Measurements from ENCODE around the gene SLC1A2.

The SLC1A2 gene

DNA sequence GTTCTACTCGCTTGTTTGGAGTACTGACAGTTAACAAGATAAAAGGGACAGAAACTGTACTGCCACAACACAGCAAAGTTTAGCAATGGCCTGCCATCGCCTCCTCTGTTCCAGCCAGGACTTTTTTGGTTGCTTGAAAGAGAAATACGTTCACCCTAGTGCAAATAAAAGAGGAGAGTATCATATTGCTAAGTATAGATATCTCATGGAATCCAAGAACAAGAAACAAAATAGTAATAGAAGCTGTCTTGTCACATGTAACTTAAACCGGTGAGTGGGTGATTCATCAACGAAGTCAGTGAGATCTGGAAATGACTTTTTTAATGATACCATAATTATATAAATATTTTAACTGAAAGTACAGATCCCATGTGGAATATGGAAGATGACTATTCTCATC is 35.4 kb downstream of the SLC1A2 start:
- no peaks in the 10 kb centered on the region for H3K27me3 ChIP-seq (ENCODE audit: insufficient read depth, low read length)
- H3K9ac ChIP-seq (ENCODE audit: low read length), result no peak overlapping the region
- no peaks in the 10 kb centered on the region for H3K79me2 ChIP-seq (ENCODE audit: control insufficient read depth, insufficient read depth, low read length, poor library complexity)
- H4K8ac ChIP-seq (ENCODE audit: low read depth, low read length), result no peak overlapping the region
- no peaks in the 10 kb centered on the region for H3K36me3 ChIP-seq (ENCODE audit: control insufficient read depth in 1 of 2, insufficient read depth in 2 of 2, low read length in 2 of 2)
- no peaks in the 10 kb centered on the region for H3K4me1 ChIP-seq (ENCODE audit: control insufficient read depth in 1 of 2, insufficient read depth in 2 of 2, low read length in 2 of 2)
- H3K18ac ChIP-seq (ENCODE audit: low read length), result no peak overlapping the region
- no peak overlapping the region for H2BK12ac ChIP-seq (ENCODE audit: low read length)
- no peak overlapping the region for H4K91ac ChIP-seq (ENCODE audit: low read depth, low read length)
- no peaks in the 10 kb centered on the region for H3K9me3 ChIP-seq (ENCODE audit: insufficient read depth, low read depth, low read length)
- no peak overlapping the region for H3K23ac ChIP-seq (ENCODE audit: low read length)
- H2AFZ ChIP-seq (ENCODE audit: insufficient read depth, low read length, poor library complexity), result no peak overlapping the region
- H3K79me1 ChIP-seq (ENCODE audit: low read length), result no peaks in the 10 kb centered on the region
- H2BK5ac ChIP-seq (ENCODE audit: low read depth, low read length, poor library complexity), result no peak overlapping the region
- H4K12ac ChIP-seq (ENCODE audit: low read depth, low read length), result no peak overlapping the region
- H3K4ac ChIP-seq (ENCODE audit: low read depth, low read length), result no peak overlapping the region
- no CpG with 5 or more reads among the region's 5 CpGs for WGBS (ENCODE audit: extremely low coverage, insufficient coverage, insufficient read length)
- no peak overlapping the region for H3K27ac ChIP-seq (ENCODE audit: low read depth, low read length)
- H3K4me3 ChIP-seq (ENCODE audit: low read depth, low read length), result no peak overlapping the region
- no peak overlapping the region for H3K4me2 ChIP-seq (ENCODE audit: low read length)
- H3K14ac ChIP-seq (ENCODE audit: low read length), result no peak overlapping the region
- no peak overlapping the region for H2BK120ac ChIP-seq (ENCODE audit: insufficient read depth, low read length, poor library complexity)
- no peak for DNase-seq
- no peak overlapping the region for H2AK5ac ChIP-seq (ENCODE audit: low read length)

DNA sequence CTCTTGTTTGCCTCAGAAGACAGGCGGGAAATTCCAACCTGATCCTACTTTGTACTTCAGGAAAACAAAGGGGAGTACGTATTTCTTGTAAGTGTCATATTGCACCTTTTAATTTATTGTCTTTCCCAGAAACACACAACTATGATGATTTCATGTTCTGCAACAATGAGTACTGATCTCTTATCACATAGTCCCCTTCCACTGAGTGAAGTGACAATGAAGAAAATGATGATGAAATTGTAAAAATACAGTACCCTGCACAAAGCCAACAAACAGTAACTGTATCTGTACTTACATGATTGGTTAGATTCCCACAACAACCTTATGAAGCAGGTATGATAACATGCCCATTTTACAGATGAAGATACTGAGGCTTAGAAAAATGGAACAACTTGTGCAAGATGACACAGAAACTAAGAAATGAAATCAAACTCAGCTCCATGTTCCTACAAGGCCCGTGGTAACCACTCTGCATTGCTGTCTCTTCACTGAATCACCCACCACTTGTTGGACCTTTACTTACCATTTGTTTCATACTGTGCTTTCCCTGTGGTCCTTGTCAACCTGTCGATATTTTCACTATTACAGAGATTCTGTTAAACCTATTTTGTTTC is 37.5 kb downstream of the SLC1A2 start:
- no peak overlapping the region for H3K27ac ChIP-seq (ENCODE audit: low read depth, low read length)
- no peak overlapping the region for H4K8ac ChIP-seq (ENCODE audit: low read depth, low read length)
- no peaks in the 10 kb centered on the region for H3K79me1 ChIP-seq (ENCODE audit: low read length)
- no peak overlapping the region for H2AK5ac ChIP-seq (ENCODE audit: low read length)
- H4K91ac ChIP-seq (ENCODE audit: low read depth, low read length), result no peak overlapping the region
- no peak overlapping the region for H2BK12ac ChIP-seq (ENCODE audit: low read length)
- H3K79me2 ChIP-seq (ENCODE audit: control insufficient read depth, insufficient read depth, low read length, poor library complexity), result no peaks in the 10 kb centered on the region
- no peaks in the 10 kb centered on the region for H3K9me3 ChIP-seq (ENCODE audit: insufficient read depth, low read depth, low read length)
- H2BK5ac ChIP-seq (ENCODE audit: low read depth, low read length, poor library complexity), result no peak overlapping the region
- H3K23ac ChIP-seq (ENCODE audit: low read length), result no peak overlapping the region
- H3K18ac ChIP-seq (ENCODE audit: low read length), result no peak overlapping the region
- WGBS (ENCODE audit: extremely low coverage, insufficient coverage, insufficient read length), result no CpG with 5 or more reads among the region's 4 CpGs
- no peak for DNase-seq
- H3K4me3 ChIP-seq (ENCODE audit: low read depth, low read length), result no peak overlapping the region
- H3K4me1 ChIP-seq (ENCODE audit: control insufficient read depth in 1 of 2, insufficient read depth in 2 of 2, low read length in 2 of 2), result no peaks in the 10 kb centered on the region
- no peak overlapping the region for H3K14ac ChIP-seq (ENCODE audit: low read length)
- H4K12ac ChIP-seq (ENCODE audit: low read depth, low read length), result no peak overlapping the region
- H3K4me2 ChIP-seq (ENCODE audit: low read length), result no peak overlapping the region
- no peak overlapping the region for H3K4ac ChIP-seq (ENCODE audit: low read depth, low read length)
- H2BK120ac ChIP-seq (ENCODE audit: insufficient read depth, low read length, poor library complexity), result no peak overlapping the region
- no peak overlapping the region for H3K9ac ChIP-seq (ENCODE audit: low read length)
- H2AFZ ChIP-seq (ENCODE audit: insufficient read depth, low read length, poor library complexity), result no peak overlapping the region
- no peaks in the 10 kb centered on the region for H3K27me3 ChIP-seq (ENCODE audit: insufficient read depth, low read length)
- no peaks in the 10 kb centered on the region for H3K36me3 ChIP-seq (ENCODE audit: control insufficient read depth in 1 of 2, insufficient read depth in 2 of 2, low read length in 2 of 2)

DNA sequence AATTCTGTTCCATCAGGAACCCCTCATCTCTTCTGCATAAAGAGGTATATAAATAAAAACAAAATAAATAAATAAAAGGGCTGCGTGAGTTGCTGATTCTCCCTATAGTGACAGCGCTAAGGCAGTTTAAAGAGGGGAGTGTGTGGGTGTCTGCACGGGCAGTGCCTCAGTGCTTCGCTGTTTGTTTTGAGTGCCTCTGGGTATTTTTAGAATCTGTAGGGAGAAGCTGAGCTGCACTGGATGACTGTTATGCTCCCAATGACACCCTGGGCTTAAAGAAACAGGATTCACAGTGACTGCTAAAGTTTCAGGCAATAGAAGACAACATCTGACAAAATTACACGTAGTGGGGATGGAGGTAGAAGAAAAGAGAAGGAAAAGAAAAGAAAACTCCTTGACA is 38.8 kb downstream of the SLC1A2 start:
- Histone ChIP-seq H3K18ac (ENCODE audit: low read length) (no peak overlapping the region), H2BK5ac (ENCODE audit: low read depth, low read length, poor library complexity) (no peak overlapping the region), H3K27me3 (ENCODE audit: insufficient read depth, low read length) (no peaks in the 10 kb centered on the region), H4K8ac (ENCODE audit: low read depth, low read length) (no peak overlapping the region), H4K91ac (ENCODE audit: low read depth, low read length) (no peak overlapping the region), H2BK12ac (ENCODE audit: low read length) (no peak overlapping the region), H3K14ac (ENCODE audit: low read length) (no peak overlapping the region), H3K79me1 (ENCODE audit: low read length) (no peaks in the 10 kb centered on the region), H3K4me1 (ENCODE audit: control insufficient read depth in 1 of 2, insufficient read depth in 2 of 2, low read length in 2 of 2) (no peaks in the 10 kb centered on the region), H3K4me3 (ENCODE audit: low read depth, low read length) (no peak overlapping the region), H2BK120ac (ENCODE audit: insufficient read depth, low read length, poor library complexity) (no peak overlapping the region), H3K36me3 (ENCODE audit: control insufficient read depth in 1 of 2, insufficient read depth in 2 of 2, low read length in 2 of 2) (no peaks in the 10 kb centered on the region), H2AFZ (ENCODE audit: insufficient read depth, low read length, poor library complexity) (no peak overlapping the region), H2AK5ac (ENCODE audit: low read length) (no peak overlapping the region), H3K23ac (ENCODE audit: low read length) (no peak overlapping the region), H3K4me2 (ENCODE audit: low read length) (no peak overlapping the region), H3K4ac (ENCODE audit: low read depth, low read length) (no peak overlapping the region), H3K9me3 (ENCODE audit: insufficient read depth, low read depth, low read length) (no peaks in the 10 kb centered on the region), H4K12ac (ENCODE audit: low read depth, low read length) (no peak overlapping the region), H3K79me2 (ENCODE audit: control insufficient read depth, insufficient read depth, low read length, poor library complexity) (no peaks in the 10 kb centered on the region), H3K9ac (ENCODE audit: low read length) (no peak overlapping the region), H3K27ac (ENCODE audit: low read depth, low read length) (no peak overlapping the region)
- no CpG with 5 or more reads among the region's 5 CpGs for WGBS (ENCODE audit: extremely low coverage, insufficient coverage, insufficient read length)
- no peak for DNase-seq

DNA sequence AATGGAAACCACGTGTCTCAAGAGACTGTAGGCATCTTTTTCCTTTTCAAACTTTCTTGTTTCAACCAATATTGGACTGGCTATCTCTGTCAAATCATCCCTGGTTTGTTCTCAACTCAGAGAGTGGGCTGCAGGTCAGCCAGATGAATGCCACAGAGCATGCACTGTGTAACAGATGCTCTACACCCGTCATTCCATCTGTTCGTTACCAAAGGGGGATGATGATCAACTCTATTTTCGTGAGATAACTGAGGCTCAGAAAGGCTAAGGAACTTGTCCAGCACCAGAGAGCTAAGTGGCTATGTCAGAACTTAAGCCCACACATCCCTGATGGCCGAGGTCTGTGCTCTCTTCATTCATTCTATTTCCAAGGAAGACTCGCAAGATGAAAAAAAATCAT is 42.1 kb downstream of the SLC1A2 start:
- H3K27ac ChIP-seq (ENCODE audit: low read depth, low read length), result no peak overlapping the region
- no peak overlapping the region for H3K18ac ChIP-seq (ENCODE audit: low read length)
- H3K9ac ChIP-seq (ENCODE audit: low read length), result no peak overlapping the region
- H3K4me2 ChIP-seq (ENCODE audit: low read length), result no peak overlapping the region
- no peak overlapping the region for H4K12ac ChIP-seq (ENCODE audit: low read depth, low read length)
- H3K4me1 ChIP-seq (ENCODE audit: control insufficient read depth in 1 of 2, insufficient read depth in 2 of 2, low read length in 2 of 2), result no peaks in the 10 kb centered on the region
- H3K36me3 ChIP-seq (ENCODE audit: control insufficient read depth in 1 of 2, insufficient read depth in 2 of 2, low read length in 2 of 2), result no peaks in the 10 kb centered on the region
- no peak overlapping the region for H3K23ac ChIP-seq (ENCODE audit: low read length)
- H4K91ac ChIP-seq (ENCODE audit: low read depth, low read length), result no peak overlapping the region
- no peaks in the 10 kb centered on the region for H3K9me3 ChIP-seq (ENCODE audit: insufficient read depth, low read depth, low read length)
- H3K27me3 ChIP-seq (ENCODE audit: insufficient read depth, low read length), result no peaks in the 10 kb centered on the region
- no peak overlapping the region for H2BK120ac ChIP-seq (ENCODE audit: insufficient read depth, low read length, poor library complexity)
- H3K79me1 ChIP-seq (ENCODE audit: low read length), result no peaks in the 10 kb centered on the region
- H3K4me3 ChIP-seq (ENCODE audit: low read depth, low read length), result no peak overlapping the region
- H2AFZ ChIP-seq (ENCODE audit: insufficient read depth, low read length, poor library complexity), result no peak overlapping the region
- no peak for DNase-seq
- WGBS (ENCODE audit: extremely low coverage, insufficient coverage, insufficient read length), result no CpG with 5 or more reads among the region's 6 CpGs
- no peaks in the 10 kb centered on the region for H3K79me2 ChIP-seq (ENCODE audit: control insufficient read depth, insufficient read depth, low read length, poor library complexity)
- H2BK12ac ChIP-seq (ENCODE audit: low read length), result no peak overlapping the region
- no peak overlapping the region for H2AK5ac ChIP-seq (ENCODE audit: low read length)
- no peak overlapping the region for H3K4ac ChIP-seq (ENCODE audit: low read depth, low read length)
- no peak overlapping the region for H2BK5ac ChIP-seq (ENCODE audit: low read depth, low read length, poor library complexity)
- H4K8ac ChIP-seq (ENCODE audit: low read depth, low read length), result no peak overlapping the region
- no peak overlapping the region for H3K14ac ChIP-seq (ENCODE audit: low read length)

All from trophoblast cell (in vitro differentiated cells and primary cell).